Measurements from ENCODE around the gene GPR84. TPM values are rescaled to one million over a fixed set of nuclear protein-coding genes. Genes with fewer than 3 reads are reported as not detected.

Gene GPR84
- total and polyA plus RNA-seq, 2 of the 13 experiments (the other 11 are each of a cell fraction or from before 2014, with no cell fraction given): not detected

GRCh38 chr12:54394986-54395385 is 30.7 kb upstream of the GPR84 start:
- Histone ChIP-seq H3K79me2 (ENCODE audit: insufficient read depth, low read length) (no peaks in the 10 kb centered on the region), H3K9me3 (ENCODE audit: low read length) (no peaks in the 10 kb centered on the region), H3K9ac (ENCODE audit: insufficient read depth, low read depth, low read length) (no peak overlapping the region), H3K4me1 (ENCODE audit: insufficient read depth, low read length) (peaks cover 8% of the 10 kb centered on the region; the same call in 1 of the 2 replicates), H3K27me3 (ENCODE audit: control insufficient read depth in 1 of 2, insufficient read depth in 2 of 2, low read length in 2 of 2) (peaks cover 0 to 2% of the 10 kb centered on the region in 2 experiments; a peak in 2 of 5 replicates), H4K20me1 (ENCODE audit: insufficient read depth, low read length) (no peaks in the 10 kb centered on the region), H3K4me3 (replicated peaks in 1 of 3; ENCODE audit: insufficient read depth in 1 of 3, low read depth in 2 of 3, low read length in 3 of 3) (no peak overlapping the region), H3K4me2 (ENCODE audit: low read depth, low read length) (no peak overlapping the region), H3K36me3 (replicated peaks in 1 of 2; ENCODE audit: control insufficient read depth in 1 of 2, insufficient read depth in 2 of 2, low read length in 2 of 2) (no peaks in the 10 kb centered on the region), H2AFZ (ENCODE audit: low read length) (no peak overlapping the region), H3K27ac (ENCODE audit: extremely low read length, insufficient read depth, low read length) (no peak overlapping the region)
- 44% methylated on average over 1 of the region's 1 CpG for WGBS (ENCODE audit: low lambda C conversion rate)
- DNase-seq (ENCODE audit: low spot score) (no peak), ATAC-seq (no peak), FAIRE-seq (no peak)
- intact Hi-C loops (cut with micrococcal nuclease; ENCODE audit: unreplicated experiment) (no loop called here), in situ Hi-C loops (cut with HindIII; ENCODE audit: extremely low pct_ligation_motif_present, low pct_unique_long_range_greater_than_20kb) (no loop called here)
- ChIA-PET POLR2A (no interaction called here), CTCF (ENCODE audit: low intra/inter-chr PET ratio, low total read pairs) (interaction anchor here (1.3 kb wide), 1 partner anchor 10 kb away, joined by 3 read pairs; no protein-coding TSS in a partner anchor)
- BruUV-seq (replicated peaks): no TSS peak
- TF ChIP-seq, protein P1, sequence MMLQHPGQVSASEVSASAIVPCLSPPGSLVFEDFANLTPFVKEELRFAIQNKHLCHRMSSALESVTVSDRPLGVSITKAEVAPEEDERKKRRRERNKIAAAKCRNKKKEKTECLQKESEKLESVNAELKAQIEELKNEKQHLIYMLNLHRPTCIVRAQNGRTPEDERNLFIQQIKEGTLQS (CRISPR knock-in tag; IDR thresholded peaks at IDR 0.05): no peak
- TF ChIP-seq ZNF383 (CRISPR knock-in tag; IDR thresholded peaks at IDR 0.05; ENCODE audit: borderline replicate concordance): no peak
- TF ChIP-seq DMAP1 (CRISPR knock-in tag; IDR thresholded peaks at IDR 0.05): no peak
- TF ChIP-seq ELF3 (CRISPR knock-in tag; IDR thresholded peaks at IDR 0.05): no peak
- no peak for TF ChIP-seq ZNF335 (CRISPR knock-in tag; IDR thresholded peaks at IDR 0.05)
- TF ChIP-seq KIAA2018 (CRISPR knock-in tag; IDR thresholded peaks at IDR 0.05; ENCODE audit: borderline replicate concordance): no peak
- TF ChIP-seq ZNF530 (CRISPR knock-in tag; IDR thresholded peaks at IDR 0.05; ENCODE audit: low read depth): no peak
- TF ChIP-seq ZNF660 (CRISPR knock-in tag; IDR thresholded peaks at IDR 0.05; ENCODE audit: borderline replicate concordance, low read depth): no peak
- TF ChIP-seq, protein P2, sequence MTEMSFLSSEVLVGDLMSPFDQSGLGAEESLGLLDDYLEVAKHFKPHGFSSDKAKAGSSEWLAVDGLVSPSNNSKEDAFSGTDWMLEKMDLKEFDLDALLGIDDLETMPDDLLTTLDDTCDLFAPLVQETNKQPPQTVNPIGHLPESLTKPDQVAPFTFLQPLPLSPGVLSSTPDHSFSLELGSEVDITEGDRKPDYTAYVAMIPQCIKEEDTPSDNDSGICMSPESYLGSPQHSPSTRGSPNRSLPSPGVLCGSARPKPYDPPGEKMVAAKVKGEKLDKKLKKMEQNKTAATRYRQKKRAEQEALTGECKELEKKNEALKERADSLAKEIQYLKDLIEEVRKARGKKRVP (CRISPR knock-in tag; IDR thresholded peaks at IDR 0.05): no peak
- no peak for TF ChIP-seq ZNF549 (CRISPR knock-in tag; IDR thresholded peaks at IDR 0.05)
- TF ChIP-seq GPN1 (CRISPR knock-in tag; IDR thresholded peaks at IDR 0.05; ENCODE audit: borderline replicate concordance): no peak
- no peak for TF ChIP-seq ZNF446 (CRISPR knock-in tag; IDR thresholded peaks at IDR 0.05)
- TF ChIP-seq ZNF329 (CRISPR knock-in tag; IDR thresholded peaks at IDR 0.05; ENCODE audit: low read depth): no peak
- no peak for TF ChIP-seq DZIP1 (CRISPR knock-in tag; IDR thresholded peaks at IDR 0.05)
